Testis (tissue), 3 donors: Measurements from ENCODE around the gene ATP5MG. TPM values are rescaled to one million over a fixed set of nuclear protein-coding genes. Genes with fewer than 3 reads are reported as not detected.

Experiments
- DNase-seq: peaks from one replicate; pipeline ENCODE4 v3.0.0-alpha.2; 2019
- H3K27ac ChIP-seq, 2 donors: fragments of 200-600 bp; sonication (generic); one replicate each; pipeline ENCODE4 v1.5.1; 2019
- H3K27me3 ChIP-seq: fragments of 200-600 bp; sonication (generic); one replicate; pipeline ENCODE4 v1.5.1; 2019
- H3K36me3 ChIP-seq: fragments of 200-600 bp; sonication (generic); one replicate; pipeline ENCODE4 v1.5.1; 2017; ENCODE audit warnings: low read depth; ENCODE audit errors: missing control alignments
- H3K4me1 ChIP-seq: fragments of 200-600 bp; sonication (generic); one replicate; pipeline ENCODE4 v1.5.1; 2019
- H3K4me3 ChIP-seq, 2 donors: fragments of 200-600 bp; sonication (generic); one replicate each; pipeline ENCODE4 v1.5.1; 2017 to 2019
- H3K9me3 ChIP-seq: fragments of 200-600 bp; sonication (generic); one replicate; pipeline ENCODE4 v1.5.1; 2017
- POLR2A ChIP-seq: fragments of 450-650 bp; IDR thresholded peaks from one replicate; pipeline ENCODE4 v1.6.1; 2017; ENCODE audit warnings: antibody characterized with exemption, mild to moderate bottlenecking, moderate library complexity
- WGBS, 2 donors: methylation state at CpG; one replicate each; pipeline ENCODE4 v1.1.5; 2018; 5-methylcytosine and 5-hydroxymethylcytosine counted together
- intact Hi-C: fragments of 100-400 bp; cut with DNase I; formaldehyde crosslinking; loops from one replicate; pipeline ENCODE4 v1.15.1; 2023; ENCODE audit warnings: low total_unique reads
- polyA plus RNA-seq: library from polyadenylated mRNA; stranded (reverse); fragments of 350-450 nt; fragmentation: Illumina TruSeq; extraction: RNeasy Lipid Tissue Mini Kit (QIAGEN cat#74804); gene quantifications from one replicate; pipeline ENCODE4 v1.2.3, GENCODE V29; 2014; ENCODE audit warnings: low read depth, low replicate concordance; ENCODE audit not compliant: insufficient read depth
- total RNA-seq, 2 donors: library from RNA; depleted of rRNA; stranded (reverse); fragments of >200 nt; gene quantifications; one replicate each; pipeline ENCODE4 v1.2.3, GENCODE V29; 2016
- TF ChIP-seq, protein P1 (sequence below), 3 experiments: fragments of 450-650 bp in 2 of 3; fragments of 200-600 bp in 1 of 3; sonication (generic) in 1 of 3; IDR thresholded peaks; one replicate each; pipeline ENCODE4 v1.5.1; 2016 to 2019; ENCODE audit warnings: antibody characterized with exemption in 3 of 3, mild to moderate bottlenecking in 2 of 3, moderate library complexity in 1 of 3

The ATP5MG gene
- total and polyA plus RNA-seq, 3 donors from 2014 or later: 35.9 to 193 (median 40.0) TPM

- DNase-seq: peak; percentile 54
- H3K27me3 ChIP-seq: no peaks in the 10 kb centered on the region
- H3K4me3 ChIP-seq: peak overlapping the region; percentile 88 to 94
- H3K4me1 ChIP-seq: peaks cover 16% of the 10 kb centered on the region
- no peaks in the 10 kb centered on the region for H3K9me3 ChIP-seq
- 0% methylated on average over 32 to 34 of the region's 34 CpGs for WGBS, 2 donors
- intact Hi-C loops: no loop called here
- TF ChIP-seq POLR2A: no peak
- TF ChIP-seq, protein P1, sequence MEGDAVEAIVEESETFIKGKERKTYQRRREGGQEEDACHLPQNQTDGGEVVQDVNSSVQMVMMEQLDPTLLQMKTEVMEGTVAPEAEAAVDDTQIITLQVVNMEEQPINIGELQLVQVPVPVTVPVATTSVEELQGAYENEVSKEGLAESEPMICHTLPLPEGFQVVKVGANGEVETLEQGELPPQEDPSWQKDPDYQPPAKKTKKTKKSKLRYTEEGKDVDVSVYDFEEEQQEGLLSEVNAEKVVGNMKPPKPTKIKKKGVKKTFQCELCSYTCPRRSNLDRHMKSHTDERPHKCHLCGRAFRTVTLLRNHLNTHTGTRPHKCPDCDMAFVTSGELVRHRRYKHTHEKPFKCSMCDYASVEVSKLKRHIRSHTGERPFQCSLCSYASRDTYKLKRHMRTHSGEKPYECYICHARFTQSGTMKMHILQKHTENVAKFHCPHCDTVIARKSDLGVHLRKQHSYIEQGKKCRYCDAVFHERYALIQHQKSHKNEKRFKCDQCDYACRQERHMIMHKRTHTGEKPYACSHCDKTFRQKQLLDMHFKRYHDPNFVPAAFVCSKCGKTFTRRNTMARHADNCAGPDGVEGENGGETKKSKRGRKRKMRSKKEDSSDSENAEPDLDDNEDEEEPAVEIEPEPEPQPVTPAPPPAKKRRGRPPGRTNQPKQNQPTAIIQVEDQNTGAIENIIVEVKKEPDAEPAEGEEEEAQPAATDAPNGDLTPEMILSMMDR (IDR thresholded peaks at IDR 0.05): no peak
- H3K36me3 ChIP-seq: no peaks in the 10 kb centered on the region
- H3K27ac ChIP-seq: peak overlapping the region; percentile 83 to 96
These were observed 34.0 kb downstream of the ATP5MG start for GRCh38 chr11:118435290-118435892.

- H3K27ac ChIP-seq: peak within 1 kb of the TSS; percentile 96
- TF ChIP-seq POLR2A: no peak
- TF ChIP-seq, protein P1 (IDR thresholded peaks at IDR 0.05): peak in 2 of 3 experiments; percentile 88 to 96
- H3K4me3 ChIP-seq: peak within 1 kb of the TSS; percentile 88 to 94
- H3K27me3 ChIP-seq: no peaks in the 10 kb centered on the region
- peaks cover 20% of the 10 kb centered on the region for H3K4me1 ChIP-seq
- 0 to 1% methylated on average over 10 to 52 of the region's 83 CpGs for WGBS, 2 donors
- intact Hi-C loops: no loop called here
- H3K9me3 ChIP-seq: no peaks in the 10 kb centered on the region
- peak; percentile 95 for DNase-seq
- H3K36me3 ChIP-seq: no peaks in the 10 kb centered on the region
These were observed 34.7 kb downstream of the ATP5MG start, which contains the start of gene KMT2A for GRCh38 chr11:118435893-118436624. KMT2A (plus strand) TSS chr11:118436492; CDS start chr11:118436513, 21 bp downstream.

- H3K36me3 ChIP-seq: no peaks in the 10 kb centered on the region
- H3K4me1 ChIP-seq: peaks cover 22% of the 10 kb centered on the region
- no peaks in the 10 kb centered on the region for H3K9me3 ChIP-seq
- intact Hi-C loops: no loop called here
- no peak for TF ChIP-seq POLR2A
- TF ChIP-seq, protein P1 (IDR thresholded peaks at IDR 0.05): no peak
- no peaks in the 10 kb centered on the region for H3K27me3 ChIP-seq
- DNase-seq: no peak
- H3K4me3 ChIP-seq: peak overlapping the region; percentile 88 to 94
- WGBS, 2 donors: 0% methylated on average over 38 of the region's 55 CpGs; no CpG with 5 or more reads in 1 of the 2 donors
- peak overlapping the region; percentile 96 for H3K27ac ChIP-seq
These were observed 35.3 kb downstream of the ATP5MG start for GRCh38 chr11:118436639-118437207.

- Histone ChIP-seq H3K36me3 (no peaks in the 10 kb centered on the region), H3K4me1 (peaks cover 30% of the 10 kb centered on the region), H3K27me3 (no peaks in the 10 kb centered on the region), H3K9me3 (no peaks in the 10 kb centered on the region), H3K27ac (peak overlapping the region; percentile 96), H3K4me3 (peak overlapping the region; percentile 88 to 94)
- DNase-seq: peak; percentile 58
- intact Hi-C loops: no loop called here
- WGBS, 2 donors: 0% methylated on average over 25 to 28 of the region's 28 CpGs
- TF ChIP-seq, protein P1 (IDR thresholded peaks at IDR 0.05): no peak
- no peak for TF ChIP-seq POLR2A
These were observed 36.1 kb downstream of the ATP5MG start for GRCh38 chr11:118437208-118438125.
